HG02970 (cell line): ENCODE data around the gene MRNIP.
"Not testable (repeated sequence)": the region's sequence is repeated elsewhere in the genome, so short reads cannot be mapped to it uniquely, and the experiment has no call there.

ENCODE experiments used
- ATAC-seq: cut with Tn5 transposase; IDR thresholded peaks from one replicate; pipeline ENCODE4 v1.9.1; 2021; ENCODE audit warnings: mild to moderate bottlenecking, moderate library complexity, moderate number of reproducible peaks; ENCODE audit not compliant: unreplicated experiment, low FRiP score

Gene MRNIP

GRCh38 chr5:179854356-179854755, 4.3 kb downstream of the MRNIP start:
- no peak for ATAC-seq

- ATAC-seq, result no peak
Observed at GRCh38 chr5:179852993-179853547, 5.5 kb downstream of the MRNIP start.

- no peak for ATAC-seq
Observed at GRCh38 chr5:179841621-179842020, 17.0 kb downstream of the MRNIP start.

GRCh38 chr5:179840766-179841165, 17.9 kb downstream of the MRNIP start:
- ATAC-seq, result no peak

- ATAC-seq, result no peak
Observed at GRCh38 chr5:179840321-179840720, 18.3 kb downstream of the MRNIP start.

GRCh38 chr5:179839328-179840256, 19.0 kb downstream of the MRNIP start:
- ATAC-seq, result no peak

- ATAC-seq, result no peak
Observed at GRCh38 chr5:179837076-179838011, 21.3 kb downstream of the MRNIP start.

- ATAC-seq, result no peak
Observed at GRCh38 chr5:179836225-179837019, 22.2 kb downstream of the MRNIP start.

GRCh38 chr5:179834871-179835270, 23.7 kb downstream of the MRNIP start:
- ATAC-seq, result not testable (repeated sequence)

- ATAC-seq, result no peak
Observed at GRCh38 chr5:179834120-179834519, 24.5 kb downstream of the MRNIP start.

GRCh38 chr5:179833709-179834070, 24.9 kb downstream of the MRNIP start:
- ATAC-seq, result no peak

GRCh38 chr5:179833056-179833708, 25.4 kb downstream of the MRNIP start:
- ATAC-seq, result no peak

- ATAC-seq, result no peak
Observed at GRCh38 chr5:179832039-179832745, 26.4 kb downstream of the MRNIP start.

- ATAC-seq, result no peak
Observed at GRCh38 chr5:179830818-179831468, 27.7 kb downstream of the MRNIP start.

- ATAC-seq, result no peak
Observed at GRCh38 chr5:179829732-179830435, 28.7 kb downstream of the MRNIP start.

- ATAC-seq, result no peak
Observed at GRCh38 chr5:179828756-179829421, 29.7 kb downstream of the MRNIP start.

- ATAC-seq, result no peak
Observed at GRCh38 chr5:179827680-179828079, 30.9 kb downstream of the MRNIP start.
